ENCODE data around the gene CLEC5A.
"Not testable (repeated sequence)": the region's sequence is repeated elsewhere in the genome, so short reads cannot be mapped to it uniquely, and the experiment has no call there.

Gene CLEC5A

GRCh38 chr7:141949021-141949420, 2.2 kb upstream of the CLEC5A start:
- no peak for DNase-seq (ENCODE audit: low read depth)

GRCh38 chr7:141945356-141945755, 1.4 kb downstream of the CLEC5A start:
- DNase-seq (ENCODE audit: low read depth), result no peak

- no peak for DNase-seq (ENCODE audit: low read depth)
Observed at GRCh38 chr7:141944811-141945210, 2.0 kb downstream of the CLEC5A start.

- no peak for DNase-seq (ENCODE audit: low read depth)
Observed at GRCh38 chr7:141943846-141944245, 2.9 kb downstream of the CLEC5A start.

- no peak for DNase-seq (ENCODE audit: low read depth)
Observed at GRCh38 chr7:141941075-141941474, 5.7 kb downstream of the CLEC5A start.

GRCh38 chr7:141930211-141930610, 16.6 kb downstream of the CLEC5A start:
- DNase-seq (ENCODE audit: low read depth), result no peak

- DNase-seq (ENCODE audit: low read depth), result no peak
Observed at GRCh38 chr7:141928845-141929195, 18.0 kb downstream of the CLEC5A start.

- DNase-seq (ENCODE audit: low read depth), result no peak
Observed at GRCh38 chr7:141928146-141928844, 18.5 kb downstream of the CLEC5A start.

GRCh38 chr7:141920281-141920680, 26.5 kb downstream of the CLEC5A start:
- DNase-seq (ENCODE audit: low read depth), result no peak

GRCh38 chr7:141916099-141916498, 30.7 kb downstream of the CLEC5A start, which contains the start of gene OR9A4:
OR9A4 (plus strand) TSS chr7:141916399; CDS start chr7:141918876, 2,477 bp downstream.
- no peak for DNase-seq (ENCODE audit: low read depth)

- no peak for DNase-seq (ENCODE audit: low read depth)
Observed at GRCh38 chr7:141915565-141915964, 31.2 kb downstream of the CLEC5A start.

- DNase-seq (ENCODE audit: low read depth), result no peak
Observed at GRCh38 chr7:141911391-141911790, 35.4 kb downstream of the CLEC5A start.

- DNase-seq (ENCODE audit: low read depth), result no peak
Observed at GRCh38 chr7:141906285-141906684, 40.5 kb downstream of the CLEC5A start.

- DNase-seq (ENCODE audit: low read depth), result not testable (repeated sequence)
Observed at GRCh38 chr7:141899366-141899765, 47.4 kb downstream of the CLEC5A start.

GRCh38 chr7:141891336-141891735, 55.4 kb downstream of the CLEC5A start:
- DNase-seq (ENCODE audit: low read depth), result no peak

GRCh38 chr7:141889321-141889720, 57.5 kb downstream of the CLEC5A start:
- DNase-seq (ENCODE audit: low read depth), result no peak

- no peak for DNase-seq (ENCODE audit: low read depth)
Observed at GRCh38 chr7:141884539-141885225, 62.1 kb downstream of the CLEC5A start.

GRCh38 chr7:141880960-141881359, 65.8 kb downstream of the CLEC5A start:
- no peak for DNase-seq (ENCODE audit: low read depth)

GRCh38 chr7:141877365-141877764, 69.4 kb downstream of the CLEC5A start:
- no peak for DNase-seq (ENCODE audit: low read depth)

Data from CMK (cell line).